HG03378 (cell line): ENCODE results near the gene NRN1.

Experiments used
- ATAC-seq: cut with Tn5 transposase; IDR thresholded peaks from one replicate; pipeline ENCODE4 v1.9.1; 2021; ENCODE audit warnings: mild to moderate bottlenecking, moderate library complexity; ENCODE audit not compliant: unreplicated experiment

Gene NRN1

DNA sequence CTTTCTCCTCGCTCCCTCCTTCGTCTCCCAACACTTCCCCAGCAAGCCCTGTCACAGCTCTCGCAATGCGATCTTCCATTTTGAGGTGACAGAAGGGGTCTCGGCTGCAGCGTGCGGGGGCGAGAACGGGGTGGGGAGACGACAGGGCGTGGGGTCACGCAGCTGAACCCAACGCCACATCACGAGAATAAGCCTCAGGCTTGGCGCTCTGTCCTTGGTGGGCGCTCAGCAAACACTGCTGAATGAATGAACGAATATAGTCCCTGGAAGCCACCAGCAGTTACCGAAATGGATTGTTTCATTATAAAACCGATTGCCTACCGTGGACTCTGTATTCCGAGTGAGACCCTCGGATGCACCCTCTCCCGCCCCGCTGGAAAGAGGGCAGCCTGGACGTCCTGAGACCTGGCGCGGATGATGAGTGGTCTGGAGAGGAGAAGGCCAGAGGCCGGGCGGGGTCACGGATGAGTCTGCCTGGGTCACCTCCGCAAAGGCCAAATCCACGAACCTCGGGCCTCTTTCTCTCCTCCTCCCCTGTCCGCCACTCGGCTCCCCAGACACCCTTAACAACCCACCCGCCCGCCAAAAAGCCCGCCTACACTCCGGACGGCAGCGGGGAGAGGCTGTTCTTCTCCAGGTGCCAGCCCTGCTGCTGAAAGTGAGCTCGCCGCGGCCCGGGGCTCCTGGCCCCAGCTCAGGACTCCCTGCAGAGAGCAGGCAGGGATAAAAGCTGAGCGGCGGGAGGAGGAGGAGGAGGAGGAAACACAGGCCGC is 3.7 kb downstream of the NRN1 start:
- no peak for ATAC-seq

GRCh38 chr6:6002005-6002847 is 4.5 kb downstream of the NRN1 start:
- no peak for ATAC-seq

GRCh38 chr6:6001443-6001842 is 5.3 kb downstream of the NRN1 start:
- ATAC-seq: no peak

DNA sequence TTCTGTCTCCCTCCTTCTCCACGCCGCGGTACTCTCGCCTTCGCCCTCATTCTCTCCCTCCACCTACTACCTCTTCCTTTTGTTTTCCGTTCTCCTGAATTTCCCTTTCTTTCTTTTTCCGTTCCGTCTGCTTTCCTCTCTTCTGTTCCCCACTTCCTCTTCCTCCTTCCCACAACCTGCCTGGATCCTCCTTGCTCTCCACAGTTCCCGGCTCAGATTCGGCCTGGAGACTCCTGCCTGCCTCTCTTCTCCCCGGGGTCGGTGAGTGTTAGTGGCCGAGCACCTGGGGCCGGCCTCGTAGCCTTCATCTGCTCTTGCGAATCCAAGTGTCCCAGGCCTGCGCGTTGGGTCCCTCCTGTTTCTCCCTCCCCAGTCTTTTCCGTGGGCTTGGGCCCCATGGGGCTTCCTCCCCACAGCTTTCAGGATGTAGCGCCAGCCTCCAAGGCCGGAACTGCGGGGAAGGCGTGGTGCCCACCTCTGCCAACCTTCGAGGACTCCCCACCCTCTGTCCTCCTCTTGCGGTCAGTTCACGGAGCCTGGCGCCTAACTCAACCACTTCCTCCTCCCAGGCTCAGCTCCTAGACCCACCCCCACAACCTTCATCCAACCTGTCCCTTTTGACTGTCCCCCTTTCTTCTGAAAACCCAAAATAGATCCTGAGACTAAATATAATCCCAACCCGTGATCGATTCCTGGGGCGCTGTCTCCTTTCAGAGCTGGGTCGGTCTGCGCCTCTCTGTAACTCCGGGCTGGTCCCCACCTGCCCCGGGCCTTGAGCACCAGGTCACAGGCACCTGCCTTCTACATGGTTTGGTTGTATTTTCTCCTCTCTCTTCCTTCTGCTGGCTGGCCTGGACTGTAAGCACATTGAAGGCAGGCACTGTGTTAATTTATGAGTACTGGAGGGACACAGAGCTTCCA is 6.8 kb downstream of the NRN1 start:
- no peak for ATAC-seq

GRCh38 chr6:5998711-5999687 is 7.7 kb downstream of the NRN1 start:
- ATAC-seq: no peak

- ATAC-seq: no peak
Observed at GRCh38 chr6:5998236-5998635, 8.5 kb downstream of the NRN1 start.

- ATAC-seq: no peak
Observed at GRCh38 chr6:5997420-5997987, 9.2 kb downstream of the NRN1 start.

DNA sequence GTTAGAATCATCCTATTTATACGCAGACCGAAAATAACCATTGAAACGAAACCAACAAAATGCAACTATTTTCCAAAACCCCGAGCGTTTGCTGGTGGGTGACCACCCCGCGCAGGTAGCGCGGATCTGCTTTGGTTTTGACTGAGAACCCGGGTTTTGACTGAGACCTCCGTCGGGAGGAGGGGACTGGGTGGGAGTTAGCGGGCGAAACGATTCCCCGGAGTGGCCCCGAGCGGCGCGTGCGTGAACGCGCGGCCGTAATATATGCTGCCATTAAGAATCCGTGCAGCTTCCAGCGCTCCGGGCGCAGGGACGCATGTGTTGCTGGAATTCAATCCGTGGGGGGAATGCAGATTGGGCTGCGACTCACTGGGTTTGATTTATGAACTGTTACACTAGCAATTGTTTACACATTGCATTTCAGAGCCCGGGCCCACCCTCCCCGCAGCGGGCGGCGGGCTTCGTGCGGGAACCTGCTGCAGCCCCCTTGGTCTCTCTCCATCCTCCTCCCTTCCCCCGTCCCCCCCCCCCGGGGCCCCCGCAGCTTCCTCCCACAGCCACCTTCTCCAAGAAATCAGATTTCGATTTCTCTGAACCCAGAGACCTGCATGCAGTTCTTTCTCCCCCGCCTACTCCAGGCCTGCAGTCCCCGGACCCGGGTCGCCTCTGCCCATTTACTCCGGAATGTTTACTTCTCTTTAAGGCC is 9.9 kb downstream of the NRN1 start:
- no peak for ATAC-seq

GRCh38 chr6:5995949-5996713 is 10.6 kb downstream of the NRN1 start:
- no peak for ATAC-seq

DNA sequence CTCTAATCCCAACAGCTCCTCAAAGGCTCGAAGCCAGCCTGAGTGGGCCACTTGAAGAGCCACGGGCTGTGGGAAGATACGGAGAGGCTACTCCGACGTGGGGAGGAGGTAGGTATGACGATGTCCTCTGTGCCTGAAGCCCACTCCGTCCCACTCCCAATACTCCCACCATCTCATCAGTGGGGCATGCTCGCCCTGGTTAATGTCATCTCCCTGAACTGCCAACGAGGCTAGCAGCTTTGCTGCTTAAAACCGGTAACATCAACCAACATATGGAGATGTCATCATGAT is 11.1 kb downstream of the NRN1 start:
- no peak for ATAC-seq

DNA sequence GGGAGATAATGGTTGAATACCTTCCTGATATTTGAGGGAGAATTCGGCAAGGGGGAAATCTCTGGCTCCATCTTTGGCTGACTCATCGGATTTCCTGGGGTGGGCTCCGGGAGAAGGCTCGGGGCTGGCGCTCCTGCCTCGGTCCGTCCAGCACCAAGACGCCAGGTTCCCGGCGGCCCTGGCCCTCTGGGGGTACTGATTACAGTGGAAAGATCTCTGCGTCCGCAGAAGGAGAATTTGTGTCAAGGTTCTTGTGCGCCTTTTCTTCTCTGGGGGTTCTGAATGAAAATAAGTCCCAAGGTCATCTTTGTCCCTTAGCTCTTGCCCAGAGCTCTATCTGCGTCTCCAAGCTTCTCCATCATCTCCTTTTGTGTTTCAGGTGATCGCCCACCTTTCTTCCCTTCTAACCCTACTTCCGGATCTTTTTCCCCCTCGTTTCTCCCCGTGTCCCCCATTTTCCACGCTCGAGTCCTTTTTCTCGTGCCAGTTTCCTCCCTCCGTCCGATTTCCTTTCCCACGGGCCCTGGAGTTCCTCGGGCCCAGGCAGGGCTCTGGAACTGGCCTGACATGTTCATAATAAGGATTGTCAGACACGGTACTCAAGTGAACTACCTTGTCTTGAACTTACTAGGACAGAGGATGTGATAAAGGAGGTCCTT is 11.6 kb downstream of the NRN1 start:
- ATAC-seq: no peak

DNA sequence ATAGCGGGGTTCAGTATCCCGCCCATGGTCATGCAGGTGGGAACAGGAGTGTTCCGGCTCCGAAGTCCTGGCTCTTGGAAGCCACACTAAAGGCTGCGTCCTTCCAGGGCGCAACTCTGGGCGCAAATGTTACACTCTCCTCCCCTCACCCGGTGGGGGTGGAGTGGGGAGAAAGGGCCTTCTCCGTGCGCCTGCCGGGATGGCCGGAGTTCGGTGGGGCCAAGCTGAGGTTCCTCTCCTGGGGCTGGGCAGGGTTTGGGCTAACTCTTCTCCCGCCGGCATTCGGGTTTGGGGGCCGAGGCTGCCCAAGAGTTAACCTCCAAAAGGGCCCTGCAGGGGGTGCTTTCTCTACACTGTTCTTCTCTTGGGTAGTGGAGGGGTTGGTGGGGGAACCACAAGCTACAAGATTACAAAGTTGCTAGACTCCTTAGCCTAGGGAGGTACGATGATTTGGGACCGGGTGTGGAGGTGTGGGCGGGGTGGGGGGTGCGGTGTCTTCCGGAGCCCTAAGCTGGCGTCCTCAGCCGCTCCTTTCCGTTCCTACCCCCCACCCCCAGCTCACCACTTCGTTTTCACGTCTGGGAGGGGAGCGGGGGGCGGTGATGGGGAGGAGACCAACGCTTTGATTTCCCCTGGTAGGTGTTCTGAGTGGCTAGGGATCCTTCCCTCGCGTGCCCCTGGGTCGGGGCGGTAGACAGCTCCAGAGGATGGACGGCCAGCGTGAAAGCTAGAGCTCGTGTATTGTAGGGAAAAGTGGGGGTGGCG is 12.3 kb downstream of the NRN1 start:
- ATAC-seq: no peak

DNA sequence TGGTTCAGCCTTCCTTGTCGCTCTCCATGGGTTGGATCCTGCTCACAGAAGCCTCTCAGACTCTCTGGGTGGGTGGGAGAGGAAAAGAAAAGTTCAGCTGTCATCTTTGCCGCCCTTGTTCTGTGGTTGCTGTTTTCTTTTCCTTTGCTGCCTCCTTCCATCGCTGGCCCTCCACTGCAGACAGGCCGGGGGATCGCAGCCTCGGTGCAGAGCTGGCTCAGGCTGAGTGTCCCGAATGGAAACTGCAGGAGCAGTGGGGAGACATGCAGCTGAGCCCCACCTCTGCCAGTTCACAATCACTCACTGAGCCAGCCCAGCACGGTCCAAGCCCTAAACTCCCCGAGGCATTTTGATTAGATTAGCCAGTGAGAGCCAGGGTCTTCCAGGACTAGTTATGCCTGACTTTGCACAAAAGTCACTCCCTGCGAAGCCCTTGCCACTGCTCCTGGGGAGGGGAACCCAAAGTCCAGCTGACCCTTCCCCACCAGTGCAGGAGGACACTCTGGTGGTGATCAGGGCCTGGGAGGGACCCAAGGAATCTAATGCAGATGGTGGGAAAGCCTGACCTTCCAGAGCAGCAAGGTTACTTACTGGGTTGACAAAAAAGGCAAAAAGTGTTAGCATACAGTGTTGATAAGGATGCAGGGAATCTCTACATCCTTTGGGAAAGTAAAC is 14.0 kb downstream of the NRN1 start:
- no peak for ATAC-seq

DNA sequence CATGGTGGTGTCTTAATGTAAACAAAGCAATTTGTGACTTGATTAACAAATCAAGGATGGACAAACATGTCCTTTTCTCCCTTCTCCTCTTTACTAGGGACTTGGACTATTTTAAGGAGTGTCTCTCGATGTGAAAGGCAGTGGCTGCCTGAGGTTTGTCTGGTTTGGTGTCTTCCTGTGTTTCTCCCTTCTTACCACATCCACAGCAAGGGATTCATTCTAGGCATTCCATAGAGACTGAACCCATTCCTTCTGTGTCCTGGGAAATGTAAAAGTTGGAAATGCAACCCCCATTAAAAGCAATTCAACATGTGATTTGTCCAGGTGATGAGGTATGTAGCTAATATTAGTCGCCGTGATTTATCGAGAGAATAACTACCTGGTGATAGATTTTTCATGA is 15.9 kb downstream of the NRN1 start:
- ATAC-seq: no peak

- ATAC-seq: no peak
Observed at GRCh38 chr6:5989141-5989723, 17.5 kb downstream of the NRN1 start.

- no peak for ATAC-seq
Observed at GRCh38 chr6:5986861-5987260, 19.9 kb downstream of the NRN1 start.
